Loucy (cell line): ENCODE data around the gene B4GALT1.

Source experiments
- H2AFZ ChIP-seq: fragments of 200-600 bp; sonication (generic); 2 replicates; pipeline ENCODE4 v1.6.0; 2016; ENCODE audit warnings: antibody characterized with exemption, mild to moderate bottlenecking, low read length, moderate library complexity
- H3F3A ChIP-seq: fragments of 200-600 bp; 2 replicates; pipeline ENCODE4 v1.6.0; 2016; ENCODE audit warnings: antibody characterized with exemption, low read depth, mild to moderate bottlenecking
- H3K27me3 ChIP-seq: fragments of 200-600 bp; sonication (generic); 2 replicates; pipeline ENCODE4 v1.6.1; 2014; ENCODE audit warnings: low read length, mild to moderate bottlenecking; ENCODE audit not compliant: insufficient read depth, poor library complexity, severe bottlenecking
- H3K36me3 ChIP-seq: fragments of 200-600 bp; sonication (generic); 2 replicates; pipeline ENCODE4 v1.6.1; 2016; ENCODE audit warnings: low read length; ENCODE audit not compliant: insufficient read depth
- H3K4me1 ChIP-seq: fragments of 200-600 bp; sonication (generic); 2 replicates; pipeline ENCODE4 v1.5.1; 2014; ENCODE audit warnings: low read length, mild to moderate bottlenecking; ENCODE audit not compliant: insufficient read depth, poor library complexity, severe bottlenecking
- H3K4me2 ChIP-seq: fragments of 200-600 bp; sonication (generic); 2 replicates; pipeline ENCODE4 v1.6.0; 2014; ENCODE audit warnings: antibody characterized with exemption, low read length, low read depth, mild to moderate bottlenecking; ENCODE audit not compliant: poor library complexity, severe bottlenecking
- H3K4me3 ChIP-seq: fragments of 200-600 bp; sonication (generic); 2 replicates; pipeline ENCODE4 v1.5.1; 2014; ENCODE audit warnings: low read length, mild to moderate bottlenecking, mixed read lengths; ENCODE audit not compliant: poor library complexity, severe bottlenecking
- H3K79me2 ChIP-seq: fragments of 200-600 bp; sonication (generic); 2 replicates; pipeline ENCODE4 v1.6.1; 2014; ENCODE audit warnings: low read length; ENCODE audit not compliant: insufficient read depth
- H3K9ac ChIP-seq: fragments of 200-600 bp; sonication (generic); 2 replicates; pipeline ENCODE4 v1.6.0; 2014; ENCODE audit warnings: mild to moderate bottlenecking, low read depth, low read length, moderate library complexity; ENCODE audit not compliant: poor library complexity, severe bottlenecking
- H3K9me2 ChIP-seq: fragments of 200-600 bp; sonication (generic); replicated peaks from 2 replicates; pipeline ENCODE4 v1.6.1; 2016; ENCODE audit warnings: low read depth, low read length, mixed read lengths
- H3K9me3 ChIP-seq: fragments of 200-600 bp; sonication (generic); 2 replicates; pipeline ENCODE4 v1.6.1; 2014; ENCODE audit warnings: mild to moderate bottlenecking, antibody characterized with exemption, low read length, low read depth; ENCODE audit not compliant: insufficient read depth
- H4K20me1 ChIP-seq: fragments of 200-600 bp; sonication (generic); 2 replicates; pipeline ENCODE4 v1.6.0; 2014; ENCODE audit warnings: antibody characterized with exemption, low read length, mild to moderate bottlenecking; ENCODE audit not compliant: insufficient read depth, poor library complexity, severe bottlenecking
- CTCF ChIP-seq: fragments of 200-600 bp; sonication (generic); conservative IDR thresholded peaks from 2 replicates; pipeline ENCODE4 v1.5.1; 2014; ENCODE audit warnings: mild to moderate bottlenecking, antibody characterized with exemption, low read length
- EZH2phosphoT487 ChIP-seq: fragments of 200-600 bp; IDR thresholded peaks from 2 replicates; pipeline ENCODE4 v1.6.1; 2018; ENCODE audit warnings: antibody characterized with exemption, mild to moderate bottlenecking, moderate library complexity, borderline replicate concordance

The B4GALT1 gene

GRCh38 chr9:33193818-33194217 is 26.7 kb upstream of the B4GALT1 start:
- Histone ChIP-seq H3K27me3 (no peaks in the 10 kb centered on the region), H3K36me3 (no peaks in the 10 kb centered on the region), H2AFZ (no peak overlapping the region), H3K9me3 (no peaks in the 10 kb centered on the region), H3K79me2 (no peaks in the 10 kb centered on the region), H3K9me2 (no peaks in the 10 kb centered on the region), H3K9ac (no peak overlapping the region), H3F3A (no peaks in the 10 kb centered on the region), H3K4me1 (no peaks in the 10 kb centered on the region), H3K4me2 (no peak overlapping the region), H4K20me1 (no peaks in the 10 kb centered on the region), H3K4me3 (no peak overlapping the region)
- no peak for TF ChIP-seq EZH2phosphoT487
- no peak for TF ChIP-seq CTCF

GRCh38 chr9:33192493-33193255 is 25.5 kb upstream of the B4GALT1 start:
- Histone ChIP-seq H4K20me1 (no peaks in the 10 kb centered on the region), H2AFZ (no peak overlapping the region), H3K27me3 (no peaks in the 10 kb centered on the region), H3K4me1 (no peaks in the 10 kb centered on the region), H3K9me2 (no peaks in the 10 kb centered on the region), H3K36me3 (no peaks in the 10 kb centered on the region), H3K9ac (no peak overlapping the region), H3K4me2 (no peak overlapping the region), H3F3A (no peaks in the 10 kb centered on the region), H3K4me3 (no peak overlapping the region), H3K9me3 (no peaks in the 10 kb centered on the region), H3K79me2 (no peaks in the 10 kb centered on the region)
- TF ChIP-seq EZH2phosphoT487 (no peak), CTCF (no peak)

- no peaks in the 10 kb centered on the region for H3K79me2 ChIP-seq
- H2AFZ ChIP-seq, result no peak overlapping the region
- TF ChIP-seq EZH2phosphoT487 (no peak), CTCF (no peak)
- H4K20me1 ChIP-seq, result no peaks in the 10 kb centered on the region
- H3K4me3 ChIP-seq, result no peak overlapping the region
- no peak overlapping the region for H3K9ac ChIP-seq
- no peaks in the 10 kb centered on the region for H3K9me3 ChIP-seq
- H3F3A ChIP-seq, result no peaks in the 10 kb centered on the region
- H3K36me3 ChIP-seq, result no peaks in the 10 kb centered on the region
- H3K4me2 ChIP-seq, result no peak overlapping the region
- H3K27me3 ChIP-seq, result no peaks in the 10 kb centered on the region
- no peaks in the 10 kb centered on the region for H3K4me1 ChIP-seq
- H3K9me2 ChIP-seq, result no peaks in the 10 kb centered on the region
Observed at GRCh38 chr9:33190021-33190705, 23.0 kb upstream of the B4GALT1 start.
